GM23338 (cell line): ENCODE results near the gene RAD23B.

Experiments used
- CREB1 ChIP-seq: fragments of 250-450 bp; sonication (Bioruptor Pico); IDR thresholded peaks from 2 replicates; pipeline ENCODE4 v1.5.0; 2020; ENCODE audit warnings: low read depth, mild to moderate bottlenecking, moderate library complexity
- CTCF ChIP-seq, 2 experiments: fragments of 200-600 bp in 1 of 2; sonication (generic) in 1 of 2; conservative IDR thresholded peaks; 2 replicates each; pipeline versions ENCODE4 v1.5.1 to v1.6.1; 2016 to 2017; ENCODE audit warnings: antibody characterized with exemption in 2 of 2, low read depth in 2 of 2, mild to moderate bottlenecking in 2 of 2, moderate library complexity in 1 of 2
- EZH2 ChIP-seq: fragments of 200-600 bp; sonication (generic); IDR thresholded peaks from one replicate; pipeline ENCODE4 v1.8.0; 2017; ENCODE audit warnings: antibody characterized with exemption, mild to moderate bottlenecking, low read depth; ENCODE audit not compliant: unreplicated experiment
- EZH2phosphoT487 ChIP-seq: fragments of 200-600 bp; sonication (generic); IDR thresholded peaks from one replicate; pipeline ENCODE4 v1.8.1; 2018; ENCODE audit warnings: antibody characterized with exemption; ENCODE audit not compliant: unreplicated experiment
- JUNB ChIP-seq: IDR thresholded peaks from one replicate; pipeline ENCODE4 v1.6.1; 2016; ENCODE audit warnings: antibody characterized with exemption; ENCODE audit not compliant: unreplicated experiment
- NANOG ChIP-seq: IDR thresholded peaks from 2 replicates; pipeline ENCODE4 v1.6.1; 2016; ENCODE audit warnings: antibody characterized with exemption, borderline replicate concordance
- POLR2AphosphoS5 ChIP-seq: IDR thresholded peaks from 2 replicates; pipeline ENCODE4 v1.6.1; 2016; ENCODE audit warnings: antibody characterized with exemption, low read depth
- STAT1 ChIP-seq: IDR thresholded peaks from one replicate; pipeline ENCODE4 v1.6.1; 2016; ENCODE audit warnings: antibody characterized with exemption; ENCODE audit not compliant: unreplicated experiment
- ZNF114 ChIP-seq: fragments of 250-450 bp; sonication (Bioruptor Pico); IDR thresholded peaks from 2 replicates; pipeline ENCODE4 v1.5.0; 2020; ENCODE audit warnings: mild to moderate bottlenecking, moderate library complexity
- ZNF331 ChIP-seq: fragments of 250-450 bp; sonication (Bioruptor Pico); IDR thresholded peaks from 2 replicates; pipeline ENCODE4 v1.5.0; 2020; ENCODE audit warnings: low read depth, mild to moderate bottlenecking, moderate library complexity
- ZNF462 ChIP-seq: fragments of 250-450 bp; sonication (Bioruptor Pico); IDR thresholded peaks from 2 replicates; pipeline ENCODE4 v1.5.0; 2020; ENCODE audit warnings: mild to moderate bottlenecking, moderate library complexity
- TF ChIP-seq, protein P1 (sequence below): IDR thresholded peaks from 2 replicates; pipeline ENCODE4 v1.6.1; 2016; ENCODE audit warnings: antibody characterized with exemption
- TF ChIP-seq, protein P2 (sequence below): IDR thresholded peaks from one replicate; pipeline ENCODE4 v1.6.1; 2018; ENCODE audit warnings: antibody characterized with exemption; ENCODE audit not compliant: unreplicated experiment

DNA sequence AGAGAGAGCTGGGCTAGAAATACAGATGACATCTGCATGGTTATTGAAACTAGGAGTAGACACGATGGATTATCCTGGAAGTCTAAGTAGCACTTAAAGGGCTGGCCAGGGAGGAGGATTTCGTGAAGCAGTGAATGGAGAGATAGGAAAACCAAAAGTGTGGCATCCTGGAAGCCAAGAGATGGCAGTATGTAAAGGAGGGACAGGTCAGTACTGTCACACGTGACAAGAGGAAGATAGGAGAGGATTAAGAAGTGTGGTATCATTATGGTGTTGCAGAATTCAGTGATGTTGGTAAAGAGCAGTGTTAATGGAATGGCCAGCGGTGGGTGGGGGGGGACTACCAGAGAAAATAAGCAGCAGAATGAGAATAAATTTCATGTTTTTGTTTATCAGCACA lies 11.7 kb downstream of the RAD23B start:
- no peak for TF ChIP-seq CTCF (conservative IDR thresholded peaks at IDR 0.05; ENCODE audit: low read depth in 2 of 2)
- no peak for TF ChIP-seq EZH2
- TF ChIP-seq JUNB = no peak
- no peak for TF ChIP-seq POLR2AphosphoS5
- TF ChIP-seq NANOG = no peak
- no peak for TF ChIP-seq EZH2phosphoT487
- TF ChIP-seq, protein P1, sequence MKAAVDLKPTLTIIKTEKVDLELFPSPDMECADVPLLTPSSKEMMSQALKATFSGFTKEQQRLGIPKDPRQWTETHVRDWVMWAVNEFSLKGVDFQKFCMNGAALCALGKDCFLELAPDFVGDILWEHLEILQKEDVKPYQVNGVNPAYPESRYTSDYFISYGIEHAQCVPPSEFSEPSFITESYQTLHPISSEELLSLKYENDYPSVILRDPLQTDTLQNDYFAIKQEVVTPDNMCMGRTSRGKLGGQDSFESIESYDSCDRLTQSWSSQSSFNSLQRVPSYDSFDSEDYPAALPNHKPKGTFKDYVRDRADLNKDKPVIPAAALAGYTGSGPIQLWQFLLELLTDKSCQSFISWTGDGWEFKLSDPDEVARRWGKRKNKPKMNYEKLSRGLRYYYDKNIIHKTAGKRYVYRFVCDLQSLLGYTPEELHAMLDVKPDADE = no peak
- TF ChIP-seq, protein P2, sequence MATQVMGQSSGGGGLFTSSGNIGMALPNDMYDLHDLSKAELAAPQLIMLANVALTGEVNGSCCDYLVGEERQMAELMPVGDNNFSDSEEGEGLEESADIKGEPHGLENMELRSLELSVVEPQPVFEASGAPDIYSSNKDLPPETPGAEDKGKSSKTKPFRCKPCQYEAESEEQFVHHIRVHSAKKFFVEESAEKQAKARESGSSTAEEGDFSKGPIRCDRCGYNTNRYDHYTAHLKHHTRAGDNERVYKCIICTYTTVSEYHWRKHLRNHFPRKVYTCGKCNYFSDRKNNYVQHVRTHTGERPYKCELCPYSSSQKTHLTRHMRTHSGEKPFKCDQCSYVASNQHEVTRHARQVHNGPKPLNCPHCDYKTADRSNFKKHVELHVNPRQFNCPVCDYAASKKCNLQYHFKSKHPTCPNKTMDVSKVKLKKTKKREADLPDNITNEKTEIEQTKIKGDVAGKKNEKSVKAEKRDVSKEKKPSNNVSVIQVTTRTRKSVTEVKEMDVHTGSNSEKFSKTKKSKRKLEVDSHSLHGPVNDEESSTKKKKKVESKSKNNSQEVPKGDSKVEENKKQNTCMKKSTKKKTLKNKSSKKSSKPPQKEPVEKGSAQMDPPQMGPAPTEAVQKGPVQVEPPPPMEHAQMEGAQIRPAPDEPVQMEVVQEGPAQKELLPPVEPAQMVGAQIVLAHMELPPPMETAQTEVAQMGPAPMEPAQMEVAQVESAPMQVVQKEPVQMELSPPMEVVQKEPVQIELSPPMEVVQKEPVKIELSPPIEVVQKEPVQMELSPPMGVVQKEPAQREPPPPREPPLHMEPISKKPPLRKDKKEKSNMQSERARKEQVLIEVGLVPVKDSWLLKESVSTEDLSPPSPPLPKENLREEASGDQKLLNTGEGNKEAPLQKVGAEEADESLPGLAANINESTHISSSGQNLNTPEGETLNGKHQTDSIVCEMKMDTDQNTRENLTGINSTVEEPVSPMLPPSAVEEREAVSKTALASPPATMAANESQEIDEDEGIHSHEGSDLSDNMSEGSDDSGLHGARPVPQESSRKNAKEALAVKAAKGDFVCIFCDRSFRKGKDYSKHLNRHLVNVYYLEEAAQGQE = no peak
- no peak for TF ChIP-seq ZNF331
- no peak for TF ChIP-seq CREB1 (CRISPR knock-in tag)
- TF ChIP-seq ZNF462 (CRISPR knock-in tag) = no peak
- no peak for TF ChIP-seq STAT1
- TF ChIP-seq ZNF114 (CRISPR knock-in tag) = no peak
